Measurements from ENCODE around the gene FBXO17. TPM values are rescaled to one million over a fixed set of nuclear protein-coding genes. Genes with fewer than 3 reads are reported as not detected.

Gene FBXO17
- total and polyA plus RNA-seq, 2 donors (not counting 3 experiments of a cell fraction or from before 2014, with no cell fraction given) = 21.8 to 23.8 TPM

DNA sequence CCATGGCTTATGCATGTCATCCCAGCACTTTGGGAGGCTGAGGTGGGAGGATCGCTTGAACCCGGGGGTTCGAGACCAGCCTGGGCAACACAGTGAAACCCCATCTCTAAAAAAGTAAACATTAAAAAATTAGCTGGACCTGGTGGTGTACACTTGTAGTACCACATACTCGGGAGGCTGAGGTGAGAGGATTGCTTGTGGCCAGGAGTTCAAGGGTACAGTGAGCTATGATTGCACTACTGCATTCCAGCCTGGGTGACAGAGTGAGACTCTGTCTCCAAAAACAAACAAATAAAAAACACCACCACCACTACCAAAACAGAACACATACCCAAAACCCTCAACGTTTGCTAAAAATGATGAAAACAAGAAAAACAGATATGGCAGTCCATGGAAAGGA lies 15.9 kb downstream of the FBXO17 start:
- no peak overlapping the region for H3K4me3 ChIP-seq (replicated peaks in 1 of 3; ENCODE audit: insufficient read depth in 1 of 3, low read depth in 1 of 3, low read length in 3 of 3)
- no peak overlapping the region for H3K4me2 ChIP-seq (ENCODE audit: insufficient read depth, low read length)
- dilution Hi-C loops (cut with MboI; ENCODE audit: extremely low pct_ligation_motif_present, low sequenced_read_pairs) (no loop called here), intact Hi-C loops (cut with micrococcal nuclease) (no loop called here)
- no peaks in the 10 kb centered on the region for H4K20me1 ChIP-seq (replicated peaks; ENCODE audit: control insufficient read depth, extremely low read depth, insufficient read depth, low read length)
- H3K4me1 ChIP-seq (ENCODE audit: control insufficient read depth, extremely low read depth, insufficient read depth, low read length) = peaks cover 2% of the 10 kb centered on the region
- no peak overlapping the region for H3K27ac ChIP-seq (ENCODE audit: insufficient read depth, low read depth, low read length)
- peaks cover 0 to 2% of the 10 kb centered on the region in 2 experiments for H3K36me3 ChIP-seq (ENCODE audit: control insufficient read depth in 2 of 2, extremely low read depth in 1 of 2, insufficient read depth in 2 of 2, low read length in 2 of 2)
- no peak overlapping the region for H3K9ac ChIP-seq (replicated peaks; ENCODE audit: extremely low read depth, insufficient read depth, low read length)
- no peaks in the 10 kb centered on the region for H3K27me3 ChIP-seq (ENCODE audit: control insufficient read depth in 2 of 2, insufficient read depth in 2 of 2, low read length in 2 of 2)
- FAIRE-seq (no peak), DNase-seq (ENCODE audit: low read depth, low spot score) (no peak)
- H3K9me1 ChIP-seq (replicated peaks; ENCODE audit: control insufficient read depth, extremely low read depth, insufficient read depth, low read length) = no peaks in the 10 kb centered on the region
- H3K9me3 ChIP-seq (replicated peaks; ENCODE audit: control insufficient read depth, insufficient read depth, low read length) = no peaks in the 10 kb centered on the region
- H3K79me2 ChIP-seq (ENCODE audit: control insufficient read depth, insufficient read depth, low read length) = no peaks in the 10 kb centered on the region
- BruUV-seq (replicated peaks) = no TSS peak
- TF ChIP-seq POLR2AphosphoS5 (IDR thresholded peaks at IDR 0.05; ENCODE audit: insufficient read depth, low read depth, low read length) = no peak
- TF ChIP-seq, protein P1, sequence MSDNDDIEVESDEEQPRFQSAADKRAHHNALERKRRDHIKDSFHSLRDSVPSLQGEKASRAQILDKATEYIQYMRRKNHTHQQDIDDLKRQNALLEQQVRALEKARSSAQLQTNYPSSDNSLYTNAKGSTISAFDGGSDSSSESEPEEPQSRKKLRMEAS (IDR thresholded peaks at IDR 0.05; ENCODE audit: insufficient read depth, insufficient read length) = no peak
- TF ChIP-seq JUN (IDR thresholded peaks at IDR 0.05; ENCODE audit: borderline replicate concordance, insufficient read depth, insufficient read length, low read depth) = no peak
- TF ChIP-seq MYC (IDR thresholded peaks at IDR 0.05; ENCODE audit: low read depth, low read length) = no peak
- TF ChIP-seq POLR2A (IDR thresholded peaks at IDR 0.05; ENCODE audit: low read depth, low read length) = no peak
- TF ChIP-seq GATA2 (IDR thresholded peaks at IDR 0.05; ENCODE audit: insufficient read depth, insufficient read length, low read depth, low read length) = no peak
- TF ChIP-seq FOS (IDR thresholded peaks at IDR 0.05; ENCODE audit: borderline replicate concordance, insufficient read depth, low read length) = no peak
- TF ChIP-seq EZH2 (IDR thresholded peaks at IDR 0.05; ENCODE audit: borderline replicate concordance, low read depth, low read length, severe bottlenecking) = no peak
- TF ChIP-seq, protein P2, sequence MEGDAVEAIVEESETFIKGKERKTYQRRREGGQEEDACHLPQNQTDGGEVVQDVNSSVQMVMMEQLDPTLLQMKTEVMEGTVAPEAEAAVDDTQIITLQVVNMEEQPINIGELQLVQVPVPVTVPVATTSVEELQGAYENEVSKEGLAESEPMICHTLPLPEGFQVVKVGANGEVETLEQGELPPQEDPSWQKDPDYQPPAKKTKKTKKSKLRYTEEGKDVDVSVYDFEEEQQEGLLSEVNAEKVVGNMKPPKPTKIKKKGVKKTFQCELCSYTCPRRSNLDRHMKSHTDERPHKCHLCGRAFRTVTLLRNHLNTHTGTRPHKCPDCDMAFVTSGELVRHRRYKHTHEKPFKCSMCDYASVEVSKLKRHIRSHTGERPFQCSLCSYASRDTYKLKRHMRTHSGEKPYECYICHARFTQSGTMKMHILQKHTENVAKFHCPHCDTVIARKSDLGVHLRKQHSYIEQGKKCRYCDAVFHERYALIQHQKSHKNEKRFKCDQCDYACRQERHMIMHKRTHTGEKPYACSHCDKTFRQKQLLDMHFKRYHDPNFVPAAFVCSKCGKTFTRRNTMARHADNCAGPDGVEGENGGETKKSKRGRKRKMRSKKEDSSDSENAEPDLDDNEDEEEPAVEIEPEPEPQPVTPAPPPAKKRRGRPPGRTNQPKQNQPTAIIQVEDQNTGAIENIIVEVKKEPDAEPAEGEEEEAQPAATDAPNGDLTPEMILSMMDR (IDR thresholded peaks at IDR 0.05; ENCODE audit: extremely low read depth in 1 of 2, insufficient read depth in 1 of 2, low read depth in 1 of 2, low read length in 2 of 2) = no peak
- H2AFZ ChIP-seq (ENCODE audit: low read depth, low read length) = no peak overlapping the region
- POLR2A ChIA-PET = no interaction called here
- CTCF ChIA-PET = interaction anchor here (0.8 to 3.9 kb wide), 6 partner anchors 19 to 163 kb away, joined by 3 to 10 read pairs (median 3); no protein-coding TSS in a partner anchor

Measured in endothelial cell of umbilical vein (primary cell).